HepG2 (cell line): Measurements from ENCODE around the gene SLC51B. TPM values are rescaled to one million over a fixed set of nuclear protein-coding genes. Genes with fewer than 3 reads are reported as not detected.

Experiments
- ATAC-seq: fragments of 200-7000 bp; cut with Tn5 transposase; 3 replicates; pipeline ENCODE4 v1.9.1; 2020; ENCODE audit warnings: mild to moderate bottlenecking, moderate library complexity
- BruUV-seq: library from RNA; stranded (reverse); fragments of 400-500 nt; replicated peaks from 2 replicates; lab custom pipeline; 2021; lab: Mats Ljungman, UMichigan
- CTCF ChIA-PET: fragments of 300-600 bp; formaldehyde crosslinking; extraction: SDS; loops from one replicate; lab custom pipeline; 2021; ENCODE audit warnings: low total read pairs, inconsistent platforms, low intra/inter-chr PET ratio; lab: Yijun Ruan, JAX
- POLR2A ChIA-PET: fragments of 350-600 bp; sonication (Branson Sonifier 250); formaldehyde crosslinking; loops from one replicate; lab custom pipeline; 2020; ENCODE audit warnings: antibody characterized with exemption, inconsistent platforms; lab: Yijun Ruan, JAX
- DNase-seq: peaks from one replicate; pipeline ENCODE4 v3.0.0-alpha.2; 2015; ENCODE audit warnings: low spot score
- FAIRE-seq: peaks from 3 replicates; lab custom pipeline; 2011; peaks lifted over from hg19 to GRCh38; lab: Jason Lieb, UNC
- H2AFZ ChIP-seq: one replicate; pipeline ENCODE4 v1.6.1; 2011; ENCODE audit warnings: low read length, inconsistent platforms
- H3K27ac ChIP-seq: fragments of 300-600 bp; 3 replicates; pipeline ENCODE4 v1.8.0; 2011; ENCODE audit warnings: mixed run types, mild to moderate bottlenecking, mixed read lengths, low read length, inconsistent platforms; ENCODE audit not compliant: insufficient read depth; ENCODE audit errors: extremely low read length
- H3K27me3 ChIP-seq, 2 experiments: fragments of 200-600 bp in 1 of 2; 2 replicates in 1 of 2; 3 replicates in 1 of 2; pipeline versions ENCODE4 v1.6.0 to v1.8.0; 2011; ENCODE audit warnings: low read length in 2 of 2, mild to moderate bottlenecking in 2 of 2, moderate library complexity in 2 of 2, inconsistent platforms in 1 of 2; ENCODE audit not compliant: insufficient read depth in 2 of 2, control insufficient read depth in 1 of 2
- H3K36me3 ChIP-seq, 2 experiments: fragments of 200-600 bp in 1 of 2; replicated peaks in 1 of 2; 2 replicates in 1 of 2; 3 replicates in 1 of 2; pipeline versions ENCODE4 v1.5.1 to v1.8.0; 2011; ENCODE audit warnings: low read length in 2 of 2, inconsistent platforms in 1 of 2; ENCODE audit not compliant: insufficient read depth in 2 of 2, control insufficient read depth in 1 of 2
- H3K4me1 ChIP-seq: 2 replicates; pipeline ENCODE4 v1.5.1; 2012; ENCODE audit warnings: low read length, inconsistent platforms; ENCODE audit not compliant: insufficient read depth
- H3K4me2 ChIP-seq: 2 replicates; pipeline ENCODE4 v1.6.0; 2011; ENCODE audit warnings: low read depth, low read length, inconsistent platforms
- H3K4me3 ChIP-seq, 3 experiments: fragments of 200-600 bp in 1 of 3; sonication (generic), shearing (Covaris generic) in 1 of 3; replicated peaks in 1 of 3; 2 replicates each; pipeline ENCODE4 v1.5.1; 2011 to 2016; ENCODE audit warnings: low read length in 3 of 3, inconsistent platforms in 2 of 3, low read depth in 2 of 3, mild to moderate bottlenecking in 2 of 3, control low read depth in 1 of 3, mixed read lengths in 1 of 3; ENCODE audit not compliant: insufficient read depth in 1 of 3
- H3K79me2 ChIP-seq: one replicate; pipeline ENCODE4 v1.6.1; 2011; ENCODE audit warnings: low read length, inconsistent platforms; ENCODE audit not compliant: insufficient read depth
- H3K9ac ChIP-seq: 2 replicates; pipeline ENCODE4 v1.6.0; 2011; ENCODE audit warnings: mild to moderate bottlenecking, low read depth, low read length, inconsistent platforms; ENCODE audit not compliant: insufficient read depth
- H3K9me3 ChIP-seq: 2 replicates; pipeline ENCODE4 v1.5.1; 2012; ENCODE audit warnings: mild to moderate bottlenecking, low read length
- H4K20me1 ChIP-seq: 2 replicates; pipeline ENCODE4 v1.6.0; 2011; ENCODE audit warnings: inconsistent platforms, mild to moderate bottlenecking, low read length, moderate library complexity; ENCODE audit not compliant: insufficient read depth
- BCL6 ChIP-seq: IDR thresholded peaks from 2 replicates; pipeline ENCODE4 v1.6.1; 2016; ENCODE audit warnings: missing genetic modification reagents, missing compliant biosample characterization
- GABPB1 ChIP-seq: IDR thresholded peaks from 2 replicates; pipeline ENCODE4 v1.6.1; 2016; ENCODE audit warnings: mild to moderate bottlenecking, missing genetic modification reagents, moderate library complexity, missing compliant biosample characterization
- HDAC1 ChIP-seq: sonication (generic); formaldehyde crosslinking; IDR thresholded peaks from 2 replicates; pipeline ENCODE4 v1.5.1; 2020; ENCODE audit warnings: mild to moderate bottlenecking, missing genetic modification reagents
- KLF15 ChIP-seq: sonication (generic); formaldehyde crosslinking; IDR thresholded peaks from 2 replicates; pipeline ENCODE4 v1.8.1; 2023; ENCODE audit warnings: borderline replicate concordance, mild to moderate bottlenecking, inconsistent platforms, missing genetic modification reagents, mixed read lengths
- KLF6 ChIP-seq: IDR thresholded peaks from 2 replicates; pipeline ENCODE4 v1.8.0; 2016; ENCODE audit warnings: missing biosample characterization, missing genetic modification reagents
- MBNL3 ChIP-seq: fragments of 250-450 bp; sonication (Bioruptor Pico); conservative IDR thresholded peaks from 2 replicates; pipeline ENCODE4 v1.8.0; 2022; ENCODE audit warnings: mild to moderate bottlenecking, inconsistent platforms
- MED13 ChIP-seq: sonication (generic); formaldehyde crosslinking; IDR thresholded peaks from 2 replicates; pipeline ENCODE4 v1.5.0; 2020; ENCODE audit warnings: missing genetic modification reagents
- PITX1 ChIP-seq: sonication (generic); formaldehyde crosslinking; IDR thresholded peaks from 2 replicates; pipeline ENCODE4 v1.5.1; 2020; ENCODE audit warnings: mild to moderate bottlenecking, missing genetic modification reagents
- SOX6 ChIP-seq, 2 experiments: fragments of 450-650 bp in 1 of 2; sonication (generic) in 1 of 2; formaldehyde crosslinking in 1 of 2; IDR thresholded peaks; 2 replicates each; pipeline versions ENCODE4 v1.4.0 to v1.6.1; 2017 to 2020; ENCODE audit warnings: antibody characterized with exemption in 1 of 2, mild to moderate bottlenecking in 1 of 2, missing genetic modification reagents in 1 of 2
- ZBTB1 ChIP-seq: sonication (generic); formaldehyde crosslinking; IDR thresholded peaks from 2 replicates; pipeline ENCODE4 v1.4.0; 2020; ENCODE audit warnings: missing genetic modification reagents, borderline replicate concordance
- ZNF256 ChIP-seq: sonication (generic); formaldehyde crosslinking; conservative IDR thresholded peaks from 2 replicates; pipeline ENCODE4 v1.4.0; 2020; ENCODE audit warnings: missing genetic modification reagents
- ZNF264 ChIP-seq: sonication (generic); formaldehyde crosslinking; IDR thresholded peaks from 2 replicates; pipeline ENCODE4 v1.4.0; 2020; ENCODE audit warnings: missing genetic modification reagents
- ZNF557 ChIP-seq: sonication (generic); formaldehyde crosslinking; IDR thresholded peaks from 2 replicates; pipeline ENCODE4 v1.4.0; 2020; ENCODE audit warnings: missing genetic modification reagents
- ZNF577 ChIP-seq: sonication (generic); formaldehyde crosslinking; IDR thresholded peaks from 2 replicates; pipeline ENCODE4 v1.4.0; 2020; ENCODE audit warnings: mild to moderate bottlenecking, low read depth, missing genetic modification reagents, borderline replicate concordance
- ZNF746 ChIP-seq: sonication (generic); formaldehyde crosslinking; IDR thresholded peaks from 2 replicates; pipeline ENCODE4 v1.8.0; 2022; ENCODE audit warnings: mild to moderate bottlenecking, missing genetic modification reagents
- ZNF781 ChIP-seq: sonication (generic); formaldehyde crosslinking; IDR thresholded peaks from 2 replicates; pipeline ENCODE4 v1.5.1; 2020; ENCODE audit warnings: borderline replicate concordance, mild to moderate bottlenecking, missing genetic modification reagents; ENCODE audit errors: not compliant biosample characterization
- ZNF790 ChIP-seq: sonication (generic); formaldehyde crosslinking; IDR thresholded peaks from 2 replicates; pipeline ENCODE4 v1.8.0; 2022; ENCODE audit warnings: missing genetic modification reagents, mild to moderate bottlenecking, borderline replicate concordance
- WGBS: methylation state at CpG from one replicate; pipeline ENCODE4 v1.1.6; 2017; ENCODE audit warnings: low lambda C conversion rate; 5-methylcytosine and 5-hydroxymethylcytosine counted together
- in situ Hi-C: cut with HindIII; loops from 2 replicates; pipeline ENCODE4 v1.10.0; 2017; ENCODE audit warnings: low pct_unique_long_range_greater_than_20kb; ENCODE audit not compliant: extremely low pct_ligation_motif_present
- intact Hi-C: fragments of 100-400 bp; cut with micrococcal nuclease; formaldehyde crosslinking; loops from one replicate; pipeline ENCODE4 v1.10.0; 2022; ENCODE audit not compliant: unreplicated experiment
- polyA plus RNA-seq, 8 experiments: library from polyadenylated mRNA; depleted of rRNA in 3 of 8; stranded (reverse) in 7 of 8; unstranded in 1 of 8; fragments of >200 nt; fragmentation: Illumina TruSeq in 4 of 8; extraction: Trizol in 4 of 8; gene quantifications; 2 replicates each; pipeline versions ENCODE4 v1.2.1 to v1.2.3, GENCODE V29; 2011 to 2016; ENCODE audit warnings: low read depth in 4 of 8, missing spikeins in 1 of 8, mixed read lengths in 1 of 8; ENCODE audit not compliant: insufficient read depth in 1 of 8
- total RNA-seq, 5 experiments: library from RNA; depleted of rRNA; stranded (reverse); fragments of >200 nt; fragmentation: Illumina TruSeq; extraction: Trizol; gene quantifications; 2 replicates each; pipeline ENCODE4 v1.2.3, GENCODE V29; 2016; ENCODE audit warnings: low read depth in 1 of 5
- TF ChIP-seq, protein P1 (sequence below): sonication (generic); IDR thresholded peaks from 2 replicates; pipeline ENCODE4 v1.6.1; 2016; ENCODE audit warnings: low read depth, borderline replicate concordance
- TF ChIP-seq, protein P2 (sequence below): sonication (generic); formaldehyde crosslinking; IDR thresholded peaks from 2 replicates; pipeline ENCODE4 v1.8.1; 2022; ENCODE audit warnings: mild to moderate bottlenecking, missing genetic modification reagents
- TF ChIP-seq, protein P3 (sequence below): sonication (generic); formaldehyde crosslinking; IDR thresholded peaks from 2 replicates; pipeline ENCODE4 v1.4.0; 2020; ENCODE audit warnings: missing genetic modification reagents, borderline replicate concordance

The SLC51B gene
- total and polyA plus RNA-seq, 2 of the 13 experiments (the other 11 are each of a cell fraction or from before 2014, with no cell fraction given) = 14.9 to 17.1 TPM

- Histone ChIP-seq H3K9me3 (no peaks in the 10 kb centered on the region), H3K79me2 (no peaks in the 10 kb centered on the region), H3K4me2 (no peak overlapping the region), H3K36me3 (no peaks in the 10 kb centered on the region), H3K27me3 (peaks cover 1 to 15% of the 10 kb centered on the region in 2 experiments; a peak in 4 of 5 replicates), H4K20me1 (no peaks in the 10 kb centered on the region), H3K27ac (no peak overlapping the region), H3K4me3 (no peak overlapping the region), H2AFZ (no peak overlapping the region), H3K9ac (no peak overlapping the region), H3K4me1 (peaks cover 18% of the 10 kb centered on the region; the same call in 1 of the 2 replicates)
- no peak for DNase-seq
- no peak for TF ChIP-seq ZNF557 (CRISPR knock-in tag)
- TF ChIP-seq, protein P1, sequence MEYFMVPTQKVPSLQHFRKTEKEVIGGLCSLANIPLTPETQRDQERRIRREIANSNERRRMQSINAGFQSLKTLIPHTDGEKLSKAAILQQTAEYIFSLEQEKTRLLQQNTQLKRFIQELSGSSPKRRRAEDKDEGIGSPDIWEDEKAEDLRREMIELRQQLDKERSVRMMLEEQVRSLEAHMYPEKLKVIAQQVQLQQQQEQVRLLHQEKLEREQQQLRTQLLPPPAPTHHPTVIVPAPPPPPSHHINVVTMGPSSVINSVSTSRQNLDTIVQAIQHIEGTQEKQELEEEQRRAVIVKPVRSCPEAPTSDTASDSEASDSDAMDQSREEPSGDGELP = no peak
- no peak for TF ChIP-seq ZNF577 (CRISPR knock-in tag)
- TF ChIP-seq KLF15 (CRISPR knock-in tag) = no peak
- TF ChIP-seq ZNF746 (CRISPR knock-in tag) = no peak
- no peak for TF ChIP-seq PITX1
- TF ChIP-seq KLF6 (CRISPR knock-in tag) = no peak
- no peak for TF ChIP-seq ZNF264 (CRISPR knock-in tag)
- TF ChIP-seq, protein P2, sequence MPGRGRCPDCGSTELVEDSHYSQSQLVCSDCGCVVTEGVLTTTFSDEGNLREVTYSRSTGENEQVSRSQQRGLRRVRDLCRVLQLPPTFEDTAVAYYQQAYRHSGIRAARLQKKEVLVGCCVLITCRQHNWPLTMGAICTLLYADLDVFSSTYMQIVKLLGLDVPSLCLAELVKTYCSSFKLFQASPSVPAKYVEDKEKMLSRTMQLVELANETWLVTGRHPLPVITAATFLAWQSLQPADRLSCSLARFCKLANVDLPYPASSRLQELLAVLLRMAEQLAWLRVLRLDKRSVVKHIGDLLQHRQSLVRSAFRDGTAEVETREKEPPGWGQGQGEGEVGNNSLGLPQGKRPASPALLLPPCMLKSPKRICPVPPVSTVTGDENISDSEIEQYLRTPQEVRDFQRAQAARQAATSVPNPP = no peak
- no peak for TF ChIP-seq MBNL3
- no peak for TF ChIP-seq HDAC1
- TF ChIP-seq BCL6 = no peak
- TF ChIP-seq, protein P3, sequence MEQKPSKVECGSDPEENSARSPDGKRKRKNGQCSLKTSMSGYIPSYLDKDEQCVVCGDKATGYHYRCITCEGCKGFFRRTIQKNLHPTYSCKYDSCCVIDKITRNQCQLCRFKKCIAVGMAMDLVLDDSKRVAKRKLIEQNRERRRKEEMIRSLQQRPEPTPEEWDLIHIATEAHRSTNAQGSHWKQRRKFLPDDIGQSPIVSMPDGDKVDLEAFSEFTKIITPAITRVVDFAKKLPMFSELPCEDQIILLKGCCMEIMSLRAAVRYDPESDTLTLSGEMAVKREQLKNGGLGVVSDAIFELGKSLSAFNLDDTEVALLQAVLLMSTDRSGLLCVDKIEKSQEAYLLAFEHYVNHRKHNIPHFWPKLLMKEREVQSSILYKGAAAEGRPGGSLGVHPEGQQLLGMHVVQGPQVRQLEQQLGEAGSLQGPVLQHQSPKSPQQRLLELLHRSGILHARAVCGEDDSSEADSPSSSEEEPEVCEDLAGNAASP (CRISPR knock-in tag) = no peak
- TF ChIP-seq ZNF790 = no peak
- no peak for TF ChIP-seq ZBTB1 (CRISPR knock-in tag)
- TF ChIP-seq ZNF781 (CRISPR knock-in tag) = no peak
- TF ChIP-seq ZNF256 (CRISPR knock-in tag) = no peak
- TF ChIP-seq MED13 (CRISPR knock-in tag) = no peak
- TF ChIP-seq SOX6 (IDR thresholded peaks at IDR 0.05) = no peak
- TF ChIP-seq SOX6 (CRISPR knock-in tag; IDR thresholded peaks at IDR 0.05) = no peak
- no peak for TF ChIP-seq GABPB1
- in situ Hi-C loops (no loop called here), intact Hi-C loops (no loop called here)
- WGBS = 33% methylated on average over 3 of the region's 5 CpGs
- ATAC-seq = no peak
- FAIRE-seq = no peak
- ChIA-PET POLR2A (interaction anchor here (0.7 to 1.5 kb wide), 2 partner anchors 12 to 235 kb away, joined by 4 to 6 read pairs; partner anchors contain the start of gene RNU5B-1), CTCF (no interaction called here)
- BruUV-seq = no TSS peak
Measured at GRCh38 chr15:65069779-65070546, 24.8 kb downstream of the SLC51B start.
